Islet of Langerhans (tissue), 1 donor: ENCODE measurements around the gene CAMKK1.
A peak's percentile ranks its signal among the peaks of the same experiment; 100 is the strongest.
"Not testable (repeated sequence)": the region's sequence is repeated elsewhere in the genome, so short reads cannot be mapped to it uniquely, and the experiment has no call there.

Source experiments
- FAIRE-seq: peaks from one replicate; lab custom pipeline; 2011; peaks lifted over from hg19 to GRCh38; lab: Jason Lieb, UNC

CAMKK1 gene

GRCh38 chr17:3845621-3846436 lies 47.0 kb downstream of the CAMKK1 start, which contains the start of gene NCBP3:
Gene NCBP3, minus strand, starts transcription at chr17:3846246. Its CDS starts 23 bp downstream, at chr17:3846223.
- no peak for FAIRE-seq

DNA sequence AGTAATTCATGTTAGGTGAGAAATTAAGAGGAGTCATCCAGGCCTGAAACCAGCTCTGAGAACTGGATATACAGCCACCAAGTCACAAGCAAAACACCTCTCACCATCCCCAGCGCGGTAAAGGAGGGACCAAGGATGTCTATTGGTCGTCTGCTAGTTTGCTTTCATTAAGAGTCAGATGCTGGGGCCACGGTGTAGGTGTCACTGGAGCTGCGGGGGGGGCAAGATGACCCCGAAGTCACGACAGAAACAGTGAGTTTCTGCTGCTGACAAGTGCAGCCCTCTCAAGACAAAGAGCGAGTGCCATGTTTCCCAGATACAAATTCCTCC lies 47.6 kb downstream of the CAMKK1 start:
- no peak for FAIRE-seq

- not testable (repeated sequence) for FAIRE-seq
Measured at GRCh38 chr17:3844556-3844955, 48.3 kb downstream of the CAMKK1 start.

DNA sequence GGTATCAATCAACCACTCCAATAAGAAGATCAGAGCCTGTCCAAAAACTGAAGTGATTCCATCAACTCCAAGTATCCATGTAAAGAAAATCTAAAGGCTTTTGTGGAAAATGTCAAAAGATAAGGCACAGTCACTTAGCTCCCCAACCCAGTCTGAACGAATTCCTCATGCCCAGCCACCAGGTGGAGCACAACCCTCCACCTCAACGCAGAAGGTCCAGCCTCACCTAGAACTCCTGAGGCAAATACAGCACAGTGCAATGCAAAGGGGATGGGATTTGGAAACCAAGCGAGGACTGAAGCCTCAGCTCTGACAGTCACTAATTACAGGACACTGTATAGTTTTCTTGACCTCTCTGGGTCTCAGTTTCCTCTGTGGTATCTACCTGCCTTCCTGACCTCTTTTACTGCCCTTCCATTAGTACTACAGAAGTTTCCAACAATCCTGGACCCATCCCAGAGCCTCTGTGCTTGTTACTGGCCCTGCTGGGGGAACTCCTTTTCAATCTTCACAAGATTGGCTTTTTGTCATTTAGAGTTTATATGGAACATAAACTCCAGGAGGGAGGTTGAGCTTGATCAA lies 48.8 kb downstream of the CAMKK1 start:
- FAIRE-seq: no peak

GRCh38 chr17:3838206-3838605 lies 54.6 kb downstream of the CAMKK1 start:
- no peak for FAIRE-seq

GRCh38 chr17:3836551-3836950 lies 56.3 kb downstream of the CAMKK1 start:
- FAIRE-seq: no peak

DNA sequence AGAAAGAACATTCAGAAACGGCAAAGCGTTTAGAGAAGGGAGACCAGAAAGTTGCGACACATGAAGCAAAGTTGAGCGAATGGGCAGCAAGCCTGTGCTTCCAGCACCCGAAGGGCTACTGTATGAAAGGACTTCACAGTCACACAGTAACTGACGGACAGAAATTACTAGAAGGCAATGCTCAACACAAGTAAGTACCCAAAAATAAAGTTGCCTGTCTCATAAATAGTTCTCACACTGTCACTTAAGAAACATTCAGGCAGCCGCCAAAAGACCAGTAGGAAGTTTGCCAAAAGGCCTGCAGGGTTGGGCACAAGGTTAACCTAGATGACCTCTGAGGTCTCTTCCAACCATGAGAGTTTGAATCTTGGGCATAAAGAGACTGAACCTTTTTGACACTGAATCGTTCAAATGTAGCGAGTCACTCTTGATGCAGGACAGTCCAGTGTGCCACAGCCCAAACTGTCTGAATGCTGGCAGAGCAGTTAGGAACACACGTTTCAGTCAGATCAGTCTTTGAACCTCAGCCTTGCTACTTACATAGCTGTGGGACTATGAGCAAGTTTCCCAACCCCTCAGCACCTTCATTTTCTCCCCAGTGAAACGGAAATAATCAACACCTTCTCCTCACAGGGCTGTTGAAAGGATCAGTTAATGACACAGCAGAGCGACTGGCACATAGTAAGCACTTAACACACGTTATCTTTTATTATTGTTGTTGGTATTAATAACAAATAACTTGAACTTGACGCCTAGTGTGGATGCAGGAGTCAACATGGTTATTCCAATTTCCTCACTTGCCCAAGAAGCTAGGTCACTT lies 57.2 kb downstream of the CAMKK1 start:
- FAIRE-seq: no peak

GRCh38 chr17:3834811-3835210 lies 58.0 kb downstream of the CAMKK1 start:
- FAIRE-seq: no peak

DNA sequence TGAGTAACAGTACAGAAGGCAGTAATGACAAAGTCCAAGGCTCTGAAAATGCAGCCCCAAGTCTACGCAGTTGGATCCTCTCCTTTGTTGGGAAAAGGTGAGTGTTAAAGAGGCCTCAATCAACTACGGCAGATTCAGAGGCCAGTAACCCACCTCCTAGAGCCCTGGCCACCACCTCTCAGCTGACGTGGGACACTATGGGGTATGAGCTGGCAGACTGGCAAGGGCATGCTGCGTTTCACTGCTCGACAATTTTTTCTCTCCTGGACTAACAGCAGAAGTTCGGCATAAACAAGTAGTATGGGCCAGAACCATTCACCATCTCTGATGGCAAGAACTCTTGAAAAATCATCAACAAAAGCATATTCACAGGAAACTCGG lies 64.0 kb downstream of the CAMKK1 start:
- no peak for FAIRE-seq

DNA sequence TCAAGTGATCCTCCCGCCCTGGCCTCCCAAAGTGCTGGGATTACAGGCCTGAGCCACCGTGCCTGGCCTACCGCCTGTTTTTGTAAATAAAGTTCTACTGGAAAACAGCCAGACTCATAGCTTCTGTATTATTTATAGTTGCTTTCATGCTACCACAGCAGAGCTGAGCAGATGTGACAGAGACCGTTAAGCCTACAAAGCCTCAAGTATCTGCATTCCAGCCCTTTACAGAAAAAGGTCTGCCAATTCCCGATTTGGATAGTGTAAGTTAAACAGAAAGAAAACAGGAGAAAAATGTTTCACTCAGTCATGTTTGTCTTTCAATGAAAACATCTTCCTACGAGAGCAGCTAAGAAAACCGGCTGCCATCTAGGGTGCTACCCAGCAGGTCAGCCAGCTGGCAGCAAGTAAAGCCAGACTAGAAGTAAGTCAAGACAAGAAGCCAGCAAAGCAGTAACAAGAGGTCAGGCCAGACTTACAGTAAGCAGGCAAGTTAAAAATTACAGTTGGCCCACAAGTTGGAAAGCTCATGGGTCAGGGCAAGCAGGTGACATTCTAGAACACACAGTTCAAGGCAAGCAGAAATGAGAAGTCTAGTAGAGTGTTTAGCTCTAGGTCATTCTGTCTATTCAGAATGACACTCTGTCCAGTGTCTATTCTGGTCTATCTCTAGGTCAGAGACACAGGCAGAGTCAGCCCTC lies 64.6 kb downstream of the CAMKK1 start:
- FAIRE-seq: no peak

DNA sequence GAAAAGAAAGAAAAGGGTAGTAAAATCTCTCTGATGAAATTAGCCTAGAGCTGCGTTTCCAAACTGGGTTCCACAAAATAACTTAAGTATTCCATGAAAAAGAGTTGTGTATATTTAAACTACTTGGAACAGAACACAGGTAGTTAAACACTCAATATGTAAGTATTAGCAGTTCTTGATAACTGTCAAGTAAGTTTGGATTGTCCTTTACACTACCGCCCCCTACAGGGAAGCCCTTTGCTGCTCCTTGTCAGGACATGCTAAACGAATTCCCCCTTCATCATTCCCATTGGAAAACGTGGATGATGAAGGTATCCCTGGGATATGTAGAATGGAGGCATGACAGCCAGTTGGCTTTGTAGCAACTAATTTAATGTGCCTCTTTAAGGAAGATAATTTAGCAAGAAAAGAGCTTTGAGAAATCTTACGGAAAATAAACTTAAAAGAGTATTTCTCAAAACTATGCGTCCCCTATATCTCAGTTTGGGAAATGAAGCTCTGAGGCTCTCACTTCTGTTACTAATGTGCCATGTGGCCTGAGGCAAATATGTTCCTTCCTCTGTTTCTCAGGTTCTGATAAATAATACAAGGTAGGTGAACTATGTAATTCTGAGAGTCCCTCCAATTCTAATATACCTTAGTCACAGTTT lies 65.6 kb downstream of the CAMKK1 start:
- FAIRE-seq: no peak

DNA sequence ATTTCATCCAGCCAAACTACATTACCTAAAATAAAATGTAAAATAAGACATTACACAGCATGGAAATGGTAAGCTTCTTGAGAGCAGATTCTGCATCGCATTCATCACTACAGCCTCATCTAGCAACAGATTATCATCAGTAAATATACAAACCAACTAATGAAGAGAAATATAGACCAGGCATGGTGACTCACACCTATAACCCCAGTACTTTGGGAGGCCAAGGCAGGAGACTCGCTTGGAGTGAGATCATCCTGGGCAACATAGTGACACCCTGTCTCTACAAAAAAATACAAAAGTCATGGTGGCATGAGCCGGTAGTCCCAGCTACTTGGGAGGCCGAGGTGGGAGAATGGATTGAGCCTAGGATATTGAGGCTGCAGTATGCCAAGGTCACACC lies 66.7 kb downstream of the CAMKK1 start:
- FAIRE-seq: no peak

DNA sequence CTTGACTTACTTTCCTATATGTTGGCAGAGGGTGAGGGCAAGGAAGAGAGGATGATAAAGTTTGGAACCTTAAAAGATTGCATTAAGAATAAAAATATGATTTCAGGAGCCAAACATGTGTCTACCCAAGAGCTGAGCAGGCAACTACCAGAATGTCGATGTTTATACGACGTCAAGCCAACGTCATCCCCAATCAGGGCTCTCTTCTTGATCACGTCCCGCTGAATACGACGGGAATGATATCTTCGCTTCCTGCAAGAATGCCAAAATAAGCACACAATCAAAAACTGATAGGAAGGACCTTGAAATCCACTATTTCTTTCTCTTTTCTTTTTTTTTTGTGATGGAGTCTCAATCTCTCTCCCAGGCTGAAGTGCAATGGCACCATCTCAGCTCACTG lies 71.8 kb downstream of the CAMKK1 start:
- FAIRE-seq: no peak

- FAIRE-seq: peak; percentile 95
Measured at GRCh38 chr17:3818786-3819185, 74.1 kb downstream of the CAMKK1 start.

GRCh38 chr17:3817851-3818605 lies 74.8 kb downstream of the CAMKK1 start:
- peak; percentile 60 for FAIRE-seq

GRCh38 chr17:3815925-3816324 lies 76.9 kb downstream of the CAMKK1 start:
- no peak for FAIRE-seq

DNA sequence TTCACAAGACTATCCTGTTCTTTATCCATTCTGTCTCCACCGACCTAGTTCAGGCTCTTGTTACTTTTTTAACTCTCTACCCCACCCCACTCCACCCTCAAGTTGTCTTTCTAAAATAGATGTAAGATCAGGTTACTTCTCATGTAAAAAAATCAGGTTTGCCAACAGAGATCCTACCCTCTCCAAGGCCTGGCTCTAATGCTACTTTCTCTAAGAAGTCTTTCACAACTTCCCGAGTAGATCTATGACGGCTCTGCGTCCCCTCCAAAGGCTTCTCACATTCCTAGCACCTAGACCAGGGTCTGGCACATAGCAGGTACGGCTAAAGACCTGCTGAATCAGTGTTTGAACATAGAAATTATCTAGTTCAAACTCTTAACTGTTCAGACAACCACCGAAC lies 77.7 kb downstream of the CAMKK1 start:
- FAIRE-seq: no peak

- FAIRE-seq: no peak
Measured at GRCh38 chr17:3814361-3814760, 78.5 kb downstream of the CAMKK1 start.

GRCh38 chr17:3813171-3813570 lies 79.7 kb downstream of the CAMKK1 start:
- no peak for FAIRE-seq

- no peak for FAIRE-seq
Measured at GRCh38 chr17:3812771-3813170, 80.1 kb downstream of the CAMKK1 start.

DNA sequence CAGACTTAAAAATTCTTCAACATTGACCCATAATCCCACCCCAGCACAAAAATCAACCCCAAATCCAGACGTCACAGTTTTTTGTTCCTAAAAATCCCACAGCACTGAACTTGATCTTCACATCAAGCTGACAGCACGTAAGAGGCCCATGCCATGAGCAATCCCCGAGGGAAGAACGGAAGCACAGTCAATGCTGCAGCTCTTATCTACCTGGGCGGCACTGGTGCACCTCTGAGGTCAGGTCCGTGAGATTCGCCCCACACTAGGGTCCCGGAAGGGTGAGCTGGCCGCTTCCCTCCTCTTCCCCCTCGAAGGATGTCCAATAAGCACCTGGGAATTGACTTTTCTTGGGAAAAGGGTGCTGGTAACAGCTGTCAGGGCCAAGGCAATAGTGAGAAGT lies 80.6 kb downstream of the CAMKK1 start:
- no peak for FAIRE-seq
